ENCODE data around the gene GPS1. TPM values are rescaled to one million over a fixed set of nuclear protein-coding genes. Genes with fewer than 3 reads are reported as not detected.

Gene GPS1
- total and polyA plus RNA-seq, 2 experiments from 2014 or later: 101 to 160 TPM

DNA sequence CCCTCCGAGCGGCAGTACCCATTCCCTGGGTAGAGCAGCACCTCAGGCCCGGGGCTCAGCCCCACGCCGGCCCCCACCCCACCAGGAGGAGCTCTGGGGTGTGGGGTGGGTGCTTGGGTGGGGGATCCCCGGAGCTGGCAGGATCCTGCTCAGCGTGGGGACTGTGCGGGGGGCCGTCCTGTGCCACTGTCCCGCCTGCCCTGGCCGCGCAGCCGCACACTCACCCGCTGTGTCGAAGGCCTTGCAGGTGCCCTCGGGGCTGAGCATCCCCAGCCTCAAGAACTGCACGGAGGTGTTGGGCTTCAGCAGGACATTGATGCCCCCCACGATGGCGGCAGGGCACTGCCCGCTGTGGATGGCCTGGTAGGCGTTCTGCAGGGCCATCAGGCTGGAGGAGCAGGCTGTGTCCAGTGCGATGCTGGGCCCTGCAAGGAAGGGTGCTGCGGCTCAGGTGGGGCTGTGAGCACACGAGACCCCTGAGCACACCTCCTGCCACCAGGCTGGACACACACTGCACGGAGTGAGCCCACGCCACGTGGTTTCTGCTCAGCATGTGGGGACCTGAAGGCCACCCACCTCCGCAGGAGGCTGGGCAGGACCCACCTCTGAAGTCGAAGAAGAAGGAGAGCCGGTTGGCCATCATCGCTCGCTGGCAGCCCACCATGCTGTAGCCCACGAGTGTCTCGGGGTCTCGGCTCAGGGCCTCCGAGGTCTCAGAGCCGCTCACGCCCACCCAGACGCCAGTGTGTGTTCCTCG is 41.5 kb downstream of the GPS1 start:
- TF ChIP-seq EZH2phosphoT487 (IDR thresholded peaks at IDR 0.05; ENCODE audit: low read depth, severe bottlenecking, unreplicated experiment) (no peak), EZH2 (IDR thresholded peaks at IDR 0.05; ENCODE audit: borderline replicate concordance) (no peak), CTCF (IDR thresholded peaks at IDR 0.05; ENCODE audit: poor library complexity) (no peak)
- Histone ChIP-seq H3K4me1 (ENCODE audit: insufficient read depth) (peaks cover 15% of the 10 kb centered on the region), H3K9me3 (ENCODE audit: low read depth) (no peaks in the 10 kb centered on the region), H2AFZ (no peak overlapping the region), H3K9me2 (replicated peaks; ENCODE audit: insufficient read depth) (no peaks in the 10 kb centered on the region), H3K4me2 (no peak overlapping the region), H3K27ac (no peak overlapping the region), H4K20me1 (ENCODE audit: insufficient read depth, poor library complexity, severe bottlenecking) (peaks cover 76% of the 10 kb centered on the region), H3K79me2 (peaks cover 59% of the 10 kb centered on the region), H3K36me3 (replicated peaks; ENCODE audit: insufficient read depth, low read depth) (no peaks in the 10 kb centered on the region), H3K27me3 (no peaks in the 10 kb centered on the region), H3K4me3 (no peak overlapping the region)
- no peak for DNase-seq (ENCODE audit: low spot score)
- WGBS (ENCODE audit: low lambda C conversion rate, missing lambda C conversion rate): 97% methylated on average over 32 of the region's 40 CpGs

DNA sequence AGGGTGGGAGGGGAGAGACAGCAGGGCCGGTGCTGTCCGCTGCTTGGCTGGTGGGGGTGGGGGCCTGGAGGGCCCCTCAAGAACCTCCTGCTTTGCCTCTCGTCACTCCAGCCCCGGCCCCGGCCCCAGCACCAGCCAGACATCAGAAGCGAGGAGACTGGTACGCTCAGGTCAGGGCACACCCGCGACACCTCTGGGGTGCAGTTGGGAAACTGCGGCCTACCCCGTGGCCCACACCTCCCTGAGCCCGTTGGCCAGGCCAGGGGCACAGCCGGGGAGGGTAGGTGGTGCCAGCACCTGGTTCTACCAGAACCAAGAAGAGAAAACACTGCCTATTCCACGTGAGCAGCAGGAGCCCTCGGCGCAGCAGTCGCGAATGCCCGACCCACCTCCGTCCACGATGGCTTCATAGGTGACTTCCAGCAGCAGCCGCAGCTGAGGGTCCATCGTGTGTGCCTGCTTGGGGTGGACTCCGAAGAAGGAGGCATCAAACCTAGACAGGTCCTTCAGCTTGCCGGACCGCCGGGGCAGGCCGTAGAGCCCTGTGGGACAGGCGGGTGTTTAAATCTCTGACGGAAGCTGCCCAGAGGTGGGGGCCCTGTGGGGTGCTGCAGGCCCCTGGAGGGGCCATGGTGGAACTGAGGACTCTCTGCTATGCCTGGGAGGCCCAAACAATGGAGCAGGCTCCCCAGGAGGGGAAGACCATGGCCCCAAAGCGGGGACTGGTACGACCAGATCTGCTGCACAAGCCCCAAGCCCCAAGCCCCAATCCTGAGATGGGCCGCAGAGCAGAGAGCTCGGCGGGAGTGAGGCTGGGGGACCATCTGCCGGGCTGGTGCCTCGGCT is 43.5 kb downstream of the GPS1 start:
- 92% methylated on average over 33 of the region's 37 CpGs for WGBS (ENCODE audit: low lambda C conversion rate, missing lambda C conversion rate)
- no peaks in the 10 kb centered on the region for H3K36me3 ChIP-seq (replicated peaks; ENCODE audit: insufficient read depth, low read depth)
- peaks cover 27% of the 10 kb centered on the region for H3K4me1 ChIP-seq (ENCODE audit: insufficient read depth)
- H3K9me3 ChIP-seq (ENCODE audit: low read depth): no peaks in the 10 kb centered on the region
- TF ChIP-seq EZH2 (IDR thresholded peaks at IDR 0.05; ENCODE audit: borderline replicate concordance): no peak
- H3K27ac ChIP-seq: no peak overlapping the region
- peaks cover 71% of the 10 kb centered on the region for H3K79me2 ChIP-seq
- DNase-seq (ENCODE audit: low spot score): no peak
- H2AFZ ChIP-seq: no peak overlapping the region
- H4K20me1 ChIP-seq (ENCODE audit: insufficient read depth, poor library complexity, severe bottlenecking): peaks cover 64% of the 10 kb centered on the region
- no peaks in the 10 kb centered on the region for H3K9me2 ChIP-seq (replicated peaks; ENCODE audit: insufficient read depth)
- H3K4me2 ChIP-seq: peak overlapping the region; percentile 98
- H3K27me3 ChIP-seq: no peaks in the 10 kb centered on the region
- no peak overlapping the region for H3K4me3 ChIP-seq

GRCh38 chr17:82095777-82096708 is 44.3 kb downstream of the GPS1 start:
- H3K9me3 ChIP-seq (ENCODE audit: low read depth): no peaks in the 10 kb centered on the region
- H3K9me2 ChIP-seq (replicated peaks; ENCODE audit: insufficient read depth): no peaks in the 10 kb centered on the region
- DNase-seq (ENCODE audit: low spot score): no peak
- H2AFZ ChIP-seq: no peak overlapping the region
- TF ChIP-seq EZH2phosphoT487 (IDR thresholded peaks at IDR 0.05; ENCODE audit: low read depth, severe bottlenecking, unreplicated experiment): no peak
- no peak for TF ChIP-seq EZH2 (IDR thresholded peaks at IDR 0.05; ENCODE audit: borderline replicate concordance)
- TF ChIP-seq CTCF (IDR thresholded peaks at IDR 0.05; ENCODE audit: poor library complexity): no peak
- no peaks in the 10 kb centered on the region for H3K36me3 ChIP-seq (replicated peaks; ENCODE audit: insufficient read depth, low read depth)
- peaks cover 71% of the 10 kb centered on the region for H3K79me2 ChIP-seq
- H3K4me3 ChIP-seq: peak overlapping the region; percentile 95
- peak overlapping the region; percentile 98 for H3K4me2 ChIP-seq
- H3K4me1 ChIP-seq (ENCODE audit: insufficient read depth): peaks cover 36% of the 10 kb centered on the region
- H3K27ac ChIP-seq: peak overlapping the region; percentile 100
- peaks cover 64% of the 10 kb centered on the region for H4K20me1 ChIP-seq (ENCODE audit: insufficient read depth, poor library complexity, severe bottlenecking)
- no peaks in the 10 kb centered on the region for H3K27me3 ChIP-seq
- 81% methylated on average over 34 of the region's 35 CpGs for WGBS (ENCODE audit: low lambda C conversion rate, missing lambda C conversion rate)
